Keratinocyte (primary cell): ENCODE data around the gene DCHS1. TPM values are rescaled to one million over a fixed set of nuclear protein-coding genes. Genes with fewer than 3 reads are reported as not detected.

Source experiments
- DNase-seq: peaks from one replicate; pipeline ENCODE4 v3.0.0-alpha.2; 2011; ENCODE audit warnings: low read depth, missing footprints, low spot score
- FAIRE-seq: peaks from 2 replicates; lab custom pipeline; 2011; peaks lifted over from hg19 to GRCh38; lab: Jason Lieb, UNC
- H2AFZ ChIP-seq: 2 replicates; pipeline ENCODE4 v1.6.0; 2012; ENCODE audit warnings: low read length, control low read depth, inconsistent platforms; ENCODE audit not compliant: control insufficient read depth
- H3K27ac ChIP-seq: 2 replicates; pipeline ENCODE4 v1.5.1; 2011; ENCODE audit warnings: low read length; ENCODE audit not compliant: control insufficient read depth, insufficient read depth
- H3K27me3 ChIP-seq: 3 replicates; pipeline ENCODE4 v1.6.0; 2011; ENCODE audit warnings: low read length; ENCODE audit not compliant: control insufficient read depth, insufficient read depth; ENCODE audit errors: extremely low read depth
- H3K36me3 ChIP-seq, 2 experiments: 2 replicates in 1 of 2; 3 replicates in 1 of 2; pipeline ENCODE4 v1.5.1; 2011; ENCODE audit warnings: low read length in 2 of 2, mild to moderate bottlenecking in 1 of 2; ENCODE audit not compliant: control insufficient read depth in 2 of 2, insufficient read depth in 2 of 2; ENCODE audit errors: extremely low read depth in 1 of 2
- H3K4me1 ChIP-seq: 3 replicates; pipeline ENCODE4 v1.5.1; 2011; ENCODE audit warnings: low read length; ENCODE audit not compliant: control insufficient read depth, insufficient read depth; ENCODE audit errors: extremely low read depth
- H3K4me2 ChIP-seq: 3 replicates; pipeline ENCODE4 v1.6.0; 2011; ENCODE audit warnings: low read depth, low read length; ENCODE audit not compliant: control insufficient read depth, insufficient read depth; ENCODE audit errors: extremely low read depth
- H3K4me3 ChIP-seq, 3 experiments: fragments of 200-600 bp in 1 of 3; sonication (generic) in 1 of 3; 2 replicates in 2 of 3; 3 replicates in 1 of 3; pipeline ENCODE4 v1.5.1; 2011 to 2016; ENCODE audit warnings: low read length in 3 of 3, mild to moderate bottlenecking in 3 of 3, control low read depth in 2 of 3, inconsistent platforms in 1 of 3, low read depth in 1 of 3, mixed read lengths in 1 of 3, mixed run types in 1 of 3, moderate library complexity in 1 of 3; ENCODE audit not compliant: control insufficient read depth in 2 of 3, insufficient read depth in 2 of 3; ENCODE audit errors: extremely low read depth in 1 of 3
- H3K79me2 ChIP-seq: 2 replicates; pipeline ENCODE4 v1.6.0; 2012; ENCODE audit warnings: low read length; ENCODE audit not compliant: control insufficient read depth, insufficient read depth
- H3K9ac ChIP-seq: 3 replicates; pipeline ENCODE4 v1.6.0; 2011; ENCODE audit warnings: low read length; ENCODE audit not compliant: control insufficient read depth, insufficient read depth; ENCODE audit errors: extremely low read depth
- H3K9me1 ChIP-seq: 3 replicates; pipeline ENCODE4 v1.6.0; 2011; ENCODE audit warnings: low read length; ENCODE audit not compliant: control insufficient read depth, insufficient read depth; ENCODE audit errors: extremely low read depth
- H3K9me3 ChIP-seq: 2 replicates; pipeline ENCODE4 v1.5.1; 2012; ENCODE audit warnings: low read depth, low read length; ENCODE audit not compliant: control insufficient read depth
- H4K20me1 ChIP-seq: 3 replicates; pipeline ENCODE4 v1.6.0; 2011; ENCODE audit warnings: low read length; ENCODE audit not compliant: control insufficient read depth, insufficient read depth; ENCODE audit errors: extremely low read depth
- CTCF ChIP-seq, 3 experiments: IDR thresholded peaks in 1 of 3; conservative IDR thresholded peaks in 1 of 3; optimal IDR thresholded peaks in 1 of 3; 2 replicates in 2 of 3; 3 replicates in 1 of 3; pipeline versions ENCODE3 to v1.5.1; 2011; ENCODE audit warnings: low read length in 3 of 3, mild to moderate bottlenecking in 3 of 3, moderate library complexity in 2 of 3, control low read depth in 1 of 3, inconsistent platforms in 1 of 3; ENCODE audit not compliant: insufficient read depth in 2 of 3; ENCODE audit errors: extremely low read depth in 1 of 3
- EZH2 ChIP-seq: IDR thresholded peaks from one replicate; pipeline ENCODE4 v1.6.1; 2012; ENCODE audit warnings: inconsistent platforms, mild to moderate bottlenecking, low read length, moderate library complexity
- dilution Hi-C: fragments of 300-500 bp; cut with MboI; formaldehyde crosslinking; loops from one replicate; pipeline ENCODE4 v1.7.0; 2020; ENCODE audit warnings: low sequenced_read_pairs; ENCODE audit not compliant: extremely low pct_ligation_motif_present
- polyA plus RNA-seq, 5 experiments: library from polyadenylated mRNA; depleted of rRNA in 3 of 5; stranded (reverse) in 3 of 5; stranded (forward) in 1 of 5; unstranded in 1 of 5; fragments of >200 nt; gene quantifications; 1 replicate in 1 of 5; 2 replicates in 3 of 5; 3 replicates in 1 of 5; pipeline versions ENCODE4 v1.2.1 to v1.2.3, GENCODE V29; 2011 to 2012; ENCODE audit warnings: missing spikeins in 2 of 5, low read depth in 1 of 5, low replicate concordance in 1 of 5

Gene DCHS1
- polyA plus RNA-seq, 1 donor (not counting 4 experiments of a cell fraction or from before 2014, with no cell fraction given) = 0.03 TPM

GRCh38 chr11:6594142-6594768, 61.4 kb downstream of the DCHS1 start:
- dilution Hi-C loops = no loop called here
- DNase-seq = no peak
- Histone ChIP-seq H3K27ac (no peak overlapping the region), H3K4me2 (no peak overlapping the region), H3K9ac (no peak overlapping the region), H4K20me1 (no peaks in the 10 kb centered on the region), H2AFZ (no peak overlapping the region), H3K36me3 (peaks cover 13 to 35% of the 10 kb centered on the region in 2 experiments), H3K9me1 (peaks cover 3% of the 10 kb centered on the region), H3K79me2 (peaks cover 10% of the 10 kb centered on the region), H3K4me1 (no peaks in the 10 kb centered on the region), H3K4me3 (no peak overlapping the region), H3K9me3 (no peaks in the 10 kb centered on the region), H3K27me3 (no peaks in the 10 kb centered on the region)
- TF ChIP-seq CTCF (optimal IDR thresholded peaks at IDR 0.05 in 1 of 3, IDR thresholded peaks at IDR 0.05 in 1 of 3, conservative IDR thresholded peaks at IDR 0.05 in 1 of 3; ENCODE audit: extremely low read depth in 1 of 3, insufficient read depth in 2 of 3, low read length in 3 of 3) (no peak), EZH2 (no peak)
- FAIRE-seq = no peak

DNA sequence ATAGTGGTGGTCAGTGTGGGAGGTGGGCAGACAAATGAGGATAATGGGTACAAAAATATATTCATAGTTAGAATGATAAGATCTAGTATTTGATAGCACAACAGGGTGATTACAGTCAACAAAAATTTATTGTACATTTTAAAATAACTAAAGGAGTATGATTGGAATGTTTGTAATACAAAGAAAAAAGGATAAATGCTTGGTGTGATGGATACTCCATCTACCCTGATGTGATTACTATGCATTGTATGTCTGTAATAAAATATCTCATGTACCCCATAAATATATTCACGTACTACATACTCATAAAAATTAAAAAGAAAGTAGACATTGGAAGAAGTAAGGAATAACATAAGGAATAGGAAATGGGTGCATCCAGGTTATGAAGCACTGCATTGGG, 67.6 kb downstream of the DCHS1 start:
- Histone ChIP-seq H3K9ac (no peak overlapping the region), H3K36me3 (peaks cover 2 to 8% of the 10 kb centered on the region in 2 experiments), H3K4me1 (no peaks in the 10 kb centered on the region), H3K79me2 (no peaks in the 10 kb centered on the region), H3K4me2 (no peak overlapping the region), H3K27ac (no peak overlapping the region), H3K27me3 (no peaks in the 10 kb centered on the region), H3K9me3 (peaks cover 3% of the 10 kb centered on the region), H4K20me1 (no peaks in the 10 kb centered on the region), H2AFZ (no peak overlapping the region), H3K9me1 (no peaks in the 10 kb centered on the region), H3K4me3 (no peak overlapping the region)
- TF ChIP-seq EZH2 = no peak
- no peak for TF ChIP-seq CTCF (optimal IDR thresholded peaks at IDR 0.05 in 1 of 3, IDR thresholded peaks at IDR 0.05 in 1 of 3, conservative IDR thresholded peaks at IDR 0.05 in 1 of 3; ENCODE audit: extremely low read depth in 1 of 3, insufficient read depth in 2 of 3, low read length in 3 of 3)
- FAIRE-seq (no peak), DNase-seq (no peak)
- dilution Hi-C loops = no loop called here
